ENCODE measurements around the gene PIK3C3. TPM values are rescaled to one million over a fixed set of nuclear protein-coding genes. Genes with fewer than 3 reads are reported as not detected.

The PIK3C3 gene
- 38.0 and 41.5 TPM in 2 replicates for total RNA-seq
- long read RNA-seq, full-length matches to known transcripts = 40 of 93 reads
- long read RNA-seq, partial matches to known transcripts = 40 of 93 reads
- long read RNA-seq, other reads (novel, unspliced or antisense) = 13 of 93 reads

DNA sequence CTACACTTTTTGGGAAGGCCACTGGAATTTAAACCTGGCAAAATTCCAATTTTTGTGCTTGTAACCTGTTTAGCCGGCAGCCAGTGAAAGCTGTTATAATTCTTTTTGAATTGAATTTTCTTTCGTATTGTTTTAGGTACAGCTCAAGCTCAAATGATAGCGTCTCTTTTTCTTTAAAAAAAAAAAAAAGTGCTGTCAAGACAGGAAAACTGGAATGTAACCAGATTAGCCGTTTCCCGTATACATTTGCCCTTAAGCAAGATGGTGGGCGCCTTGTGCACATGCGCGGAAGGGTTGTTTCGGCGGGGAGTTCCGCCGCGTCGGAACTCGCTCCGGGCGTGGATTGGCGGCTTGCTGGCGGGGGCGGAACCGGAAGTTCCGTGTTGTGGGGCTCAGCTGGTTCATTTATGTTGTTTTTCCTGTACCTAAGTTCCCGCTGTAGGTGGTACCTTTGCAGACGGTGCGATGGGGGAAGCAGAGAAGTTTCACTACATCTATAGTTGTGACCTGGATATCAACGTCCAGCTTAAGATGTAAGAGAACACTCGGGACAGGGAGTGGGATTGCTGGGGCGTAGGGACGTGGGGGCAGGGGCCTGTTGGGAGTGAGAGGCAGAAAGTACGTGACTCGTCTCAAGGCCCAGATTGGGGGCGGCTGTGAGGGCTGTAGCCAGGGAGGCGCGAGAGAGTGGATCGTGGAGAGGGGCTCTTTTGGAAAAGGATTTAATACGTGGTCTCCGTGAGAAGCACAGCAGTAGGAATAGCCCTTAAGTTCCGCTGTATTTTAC is at the start of gene PIK3C3:
TSS of gene PIK3C3 (plus strand) at position 408 of the 787 bp plus-strand sequence. CDS start at position 466, 58 bp downstream.
- TF ChIP-seq, protein P1, sequence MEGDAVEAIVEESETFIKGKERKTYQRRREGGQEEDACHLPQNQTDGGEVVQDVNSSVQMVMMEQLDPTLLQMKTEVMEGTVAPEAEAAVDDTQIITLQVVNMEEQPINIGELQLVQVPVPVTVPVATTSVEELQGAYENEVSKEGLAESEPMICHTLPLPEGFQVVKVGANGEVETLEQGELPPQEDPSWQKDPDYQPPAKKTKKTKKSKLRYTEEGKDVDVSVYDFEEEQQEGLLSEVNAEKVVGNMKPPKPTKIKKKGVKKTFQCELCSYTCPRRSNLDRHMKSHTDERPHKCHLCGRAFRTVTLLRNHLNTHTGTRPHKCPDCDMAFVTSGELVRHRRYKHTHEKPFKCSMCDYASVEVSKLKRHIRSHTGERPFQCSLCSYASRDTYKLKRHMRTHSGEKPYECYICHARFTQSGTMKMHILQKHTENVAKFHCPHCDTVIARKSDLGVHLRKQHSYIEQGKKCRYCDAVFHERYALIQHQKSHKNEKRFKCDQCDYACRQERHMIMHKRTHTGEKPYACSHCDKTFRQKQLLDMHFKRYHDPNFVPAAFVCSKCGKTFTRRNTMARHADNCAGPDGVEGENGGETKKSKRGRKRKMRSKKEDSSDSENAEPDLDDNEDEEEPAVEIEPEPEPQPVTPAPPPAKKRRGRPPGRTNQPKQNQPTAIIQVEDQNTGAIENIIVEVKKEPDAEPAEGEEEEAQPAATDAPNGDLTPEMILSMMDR (conservative IDR thresholded peaks at IDR 0.05) = no peak
- H3K27me3 Mint-ChIP-seq (ENCODE audit: low read depth) = peaks cover 33% of the 10 kb centered on the region
- peaks cover 23% of the 10 kb centered on the region for H3K4me1 Mint-ChIP-seq
- peak within 1 kb of the TSS; percentile 100 for H3K4me3 Mint-ChIP-seq
- peaks cover 2% of the 10 kb centered on the region for H3K9me3 Mint-ChIP-seq
- H3K27ac Mint-ChIP-seq (ENCODE audit: unreplicated experiment) = peak within 1 kb of the TSS; percentile 99
- peaks cover 2% of the 10 kb centered on the region for H3K36me3 Mint-ChIP-seq (ENCODE audit: low read depth)
- DNase-seq (ENCODE audit: low read depth, low spot score) = peak; percentile 92

DNA sequence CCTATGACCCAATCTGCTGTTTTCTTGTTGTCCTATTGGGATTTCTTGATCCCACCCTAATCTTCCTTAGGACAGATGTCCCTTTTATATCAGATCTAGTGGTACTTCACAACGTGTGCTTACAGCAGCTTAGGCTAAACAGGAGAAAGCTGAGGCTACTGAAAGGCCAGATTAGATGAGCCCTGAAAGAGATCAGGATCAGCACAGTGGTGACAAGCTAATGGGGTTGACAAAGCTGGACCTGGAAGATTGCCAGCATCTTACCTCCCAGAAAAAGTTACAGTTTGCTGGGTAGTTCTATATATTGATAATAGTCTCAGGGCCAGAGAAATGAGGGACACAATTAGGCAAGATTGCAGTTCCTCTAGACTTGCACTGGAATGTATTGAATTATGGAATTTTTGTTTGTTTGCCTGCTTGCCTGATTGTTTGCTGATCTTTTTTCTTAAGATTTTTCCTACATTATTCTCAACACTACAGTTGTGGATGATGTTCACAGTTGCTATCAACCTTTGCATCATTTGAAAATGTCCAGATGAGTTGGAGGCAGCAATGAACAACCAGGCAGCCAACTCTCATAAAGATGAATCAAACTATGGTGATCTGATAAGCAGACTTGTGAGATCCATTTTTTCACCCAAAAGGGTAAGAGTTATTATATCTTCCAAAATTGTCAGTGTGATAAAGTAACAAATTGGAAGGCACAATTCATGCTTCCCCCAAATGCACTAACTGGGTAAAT is 49.1 kb upstream of the PIK3C3 start:
- Mint-ChIP-seq H3K4me3 (no peak overlapping the region), H3K36me3 (ENCODE audit: low read depth) (no peaks in the 10 kb centered on the region), H3K9me3 (no peaks in the 10 kb centered on the region), H3K4me1 (peaks cover 3% of the 10 kb centered on the region), H3K27ac (ENCODE audit: unreplicated experiment) (no peak overlapping the region), H3K27me3 (ENCODE audit: low read depth) (no peaks in the 10 kb centered on the region)
- TF ChIP-seq, protein P1 (conservative IDR thresholded peaks at IDR 0.05) = no peak
- no peak for DNase-seq (ENCODE audit: low read depth, low spot score)

DNA sequence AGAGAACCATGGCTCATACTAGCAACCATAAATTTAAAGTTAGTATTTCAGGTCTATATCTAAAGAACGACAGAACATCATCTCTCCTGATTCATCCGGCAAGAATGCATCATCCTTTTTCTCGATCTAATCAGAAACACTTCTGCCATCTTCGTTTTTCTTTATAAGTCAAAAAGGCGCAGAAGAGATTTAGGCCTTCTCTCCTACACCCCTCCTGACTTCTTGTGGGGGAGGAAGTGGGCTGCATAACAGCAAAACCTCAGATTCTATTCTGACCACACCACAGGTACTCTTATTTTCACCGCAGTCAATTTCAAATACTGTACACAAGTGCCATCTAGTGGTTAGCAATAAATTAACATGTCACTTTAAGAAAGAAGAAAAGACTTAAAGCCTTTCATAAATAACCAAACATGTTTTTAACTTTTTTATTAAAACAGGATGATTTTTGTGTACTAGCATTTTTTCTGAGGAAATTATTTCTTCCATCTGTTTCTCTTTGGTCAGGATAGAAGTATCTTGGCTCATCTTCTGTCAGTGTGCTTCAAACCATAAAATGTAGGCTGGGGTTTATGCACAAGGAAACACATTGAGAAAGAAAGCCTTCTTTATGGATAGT is 48.4 kb upstream of the PIK3C3 start:
- Mint-ChIP-seq H3K36me3 (ENCODE audit: low read depth) (no peaks in the 10 kb centered on the region), H3K4me1 (peaks cover 3% of the 10 kb centered on the region), H3K9me3 (no peaks in the 10 kb centered on the region), H3K27me3 (ENCODE audit: low read depth) (no peaks in the 10 kb centered on the region), H3K4me3 (no peak overlapping the region), H3K27ac (ENCODE audit: unreplicated experiment) (no peak overlapping the region)
- TF ChIP-seq, protein P1 (conservative IDR thresholded peaks at IDR 0.05) = peak; percentile 87
- peak; percentile 1 for DNase-seq (ENCODE audit: low read depth, low spot score)

DNA sequence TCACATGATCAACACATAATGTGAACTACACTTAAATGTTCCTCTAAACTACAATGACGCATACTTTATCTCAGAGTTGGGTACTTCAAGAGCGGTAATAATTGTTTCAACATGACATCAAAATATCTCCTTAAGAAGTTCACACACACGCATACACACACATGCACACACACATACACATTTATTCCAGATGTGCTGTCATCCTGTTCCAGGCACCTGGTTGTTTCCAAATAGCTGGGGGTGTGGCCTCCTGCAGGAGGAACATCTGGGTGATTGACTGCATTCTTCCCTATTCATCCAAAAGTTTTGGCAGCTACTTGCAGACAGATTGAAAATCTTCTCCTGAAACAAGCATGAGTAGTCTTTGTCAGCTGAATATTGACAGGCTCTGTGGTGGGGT is 37.9 kb upstream of the PIK3C3 start:
- TF ChIP-seq, protein P1 (conservative IDR thresholded peaks at IDR 0.05) = no peak
- Mint-ChIP-seq H3K27me3 (ENCODE audit: low read depth) (no peaks in the 10 kb centered on the region), H3K36me3 (ENCODE audit: low read depth) (no peaks in the 10 kb centered on the region), H3K9me3 (no peaks in the 10 kb centered on the region), H3K27ac (ENCODE audit: unreplicated experiment) (no peak overlapping the region), H3K4me1 (peaks cover 9% of the 10 kb centered on the region), H3K4me3 (no peak overlapping the region)
- no peak for DNase-seq (ENCODE audit: low read depth, low spot score)

DNA sequence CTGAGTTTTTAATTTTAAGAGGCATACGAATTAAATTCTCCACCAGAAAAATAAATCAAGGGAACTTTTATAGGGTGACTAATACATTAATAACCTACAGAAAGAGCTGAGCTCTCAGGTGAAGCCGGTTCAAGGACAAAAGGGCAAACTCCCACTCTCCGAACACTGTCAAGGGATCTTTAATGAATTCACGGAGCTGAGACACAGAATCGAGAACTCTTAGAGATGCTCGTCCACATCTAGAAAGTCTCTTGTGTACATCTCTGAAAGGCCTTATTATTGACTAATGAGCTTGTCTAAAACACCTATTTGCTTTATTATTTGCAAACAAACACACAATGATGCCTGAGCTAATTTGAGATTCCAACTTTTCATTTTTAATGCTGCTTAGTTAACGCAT is 33.3 kb upstream of the PIK3C3 start:
- Mint-ChIP-seq H3K9me3 (no peaks in the 10 kb centered on the region), H3K27me3 (ENCODE audit: low read depth) (no peaks in the 10 kb centered on the region), H3K4me3 (no peak overlapping the region), H3K4me1 (peaks cover 11% of the 10 kb centered on the region), H3K27ac (ENCODE audit: unreplicated experiment) (peak overlapping the region; percentile 63), H3K36me3 (ENCODE audit: low read depth) (no peaks in the 10 kb centered on the region)
- DNase-seq (ENCODE audit: low read depth, low spot score) = no peak
- TF ChIP-seq, protein P1 (conservative IDR thresholded peaks at IDR 0.05) = no peak
